Measurements from ENCODE around the gene TTC27.

DNA sequence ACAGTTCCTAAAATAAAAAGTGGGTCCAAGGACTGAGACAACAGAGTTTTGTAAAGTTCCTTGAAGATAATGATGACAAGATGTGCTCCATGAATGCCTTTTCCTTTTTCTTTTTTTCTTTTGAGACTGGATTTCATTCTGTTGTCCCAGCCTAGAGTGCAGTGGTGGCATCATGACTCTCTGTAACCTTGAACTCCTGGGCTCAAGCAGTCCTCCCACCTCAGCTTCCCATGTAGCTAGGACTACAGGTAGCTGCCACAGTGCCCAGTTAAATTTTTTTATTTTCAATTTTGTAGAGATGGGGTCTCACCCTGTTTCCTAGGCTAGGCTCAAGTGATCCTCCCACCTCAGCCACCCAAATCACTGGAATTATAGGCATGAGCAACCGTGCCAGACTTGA lies 16.1 kb upstream of the TTC27 start:
- TF ChIP-seq, protein P1, sequence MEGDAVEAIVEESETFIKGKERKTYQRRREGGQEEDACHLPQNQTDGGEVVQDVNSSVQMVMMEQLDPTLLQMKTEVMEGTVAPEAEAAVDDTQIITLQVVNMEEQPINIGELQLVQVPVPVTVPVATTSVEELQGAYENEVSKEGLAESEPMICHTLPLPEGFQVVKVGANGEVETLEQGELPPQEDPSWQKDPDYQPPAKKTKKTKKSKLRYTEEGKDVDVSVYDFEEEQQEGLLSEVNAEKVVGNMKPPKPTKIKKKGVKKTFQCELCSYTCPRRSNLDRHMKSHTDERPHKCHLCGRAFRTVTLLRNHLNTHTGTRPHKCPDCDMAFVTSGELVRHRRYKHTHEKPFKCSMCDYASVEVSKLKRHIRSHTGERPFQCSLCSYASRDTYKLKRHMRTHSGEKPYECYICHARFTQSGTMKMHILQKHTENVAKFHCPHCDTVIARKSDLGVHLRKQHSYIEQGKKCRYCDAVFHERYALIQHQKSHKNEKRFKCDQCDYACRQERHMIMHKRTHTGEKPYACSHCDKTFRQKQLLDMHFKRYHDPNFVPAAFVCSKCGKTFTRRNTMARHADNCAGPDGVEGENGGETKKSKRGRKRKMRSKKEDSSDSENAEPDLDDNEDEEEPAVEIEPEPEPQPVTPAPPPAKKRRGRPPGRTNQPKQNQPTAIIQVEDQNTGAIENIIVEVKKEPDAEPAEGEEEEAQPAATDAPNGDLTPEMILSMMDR (IDR thresholded peaks at IDR 0.05), result no peak
- TF ChIP-seq POLR2A (IDR thresholded peaks at IDR 0.05), result no peak
